HG02938 (cell line): Measurements from ENCODE around the gene SORCS2.

Source experiments
- ATAC-seq: cut with Tn5 transposase; IDR thresholded peaks from one replicate; pipeline ENCODE4 v1.9.1; 2021; ENCODE audit warnings: mild to moderate bottlenecking, moderate library complexity; ENCODE audit not compliant: unreplicated experiment

Gene SORCS2

DNA sequence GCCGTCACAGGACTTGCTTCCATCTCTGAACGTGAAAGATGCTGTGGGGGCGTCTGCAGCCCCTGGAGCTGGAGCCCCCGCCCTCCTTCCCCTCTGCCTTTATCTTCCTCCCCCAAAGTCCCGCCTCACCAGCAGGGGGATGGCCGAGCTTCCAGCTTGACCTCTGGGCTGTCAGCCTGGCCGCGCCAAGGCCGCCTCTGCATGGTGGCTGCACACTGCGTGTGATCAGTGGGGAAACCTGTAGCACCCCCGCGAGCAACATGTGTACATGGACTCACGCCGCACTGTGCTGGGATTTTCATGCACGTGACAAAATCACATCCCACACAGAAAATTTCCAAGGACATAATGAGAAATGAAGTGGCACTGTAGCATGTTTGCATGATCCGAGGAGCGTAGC is 268.9 kb downstream of the SORCS2 start:
- ATAC-seq: no peak

DNA sequence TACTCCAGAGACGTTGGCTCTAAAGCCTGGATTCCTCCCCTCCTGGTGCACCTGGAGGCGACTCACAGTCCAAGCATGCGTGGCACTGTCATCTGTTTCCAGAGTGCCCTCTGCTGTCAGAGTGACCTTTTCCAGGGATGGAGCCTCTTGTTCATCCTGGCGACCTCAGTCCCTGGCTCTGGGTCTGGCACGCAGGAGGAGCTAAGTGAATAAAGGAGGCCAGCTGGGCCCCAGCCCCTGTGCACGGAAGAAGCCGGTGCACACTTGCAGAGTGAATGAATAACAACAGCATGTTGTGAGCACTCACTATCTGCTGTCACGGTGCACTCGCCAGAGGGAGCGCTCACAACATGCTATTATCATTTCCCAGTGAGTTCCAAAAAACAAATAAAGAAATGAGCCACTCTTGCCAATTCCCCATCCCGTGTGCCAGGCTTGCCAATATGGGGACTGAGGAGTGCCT is 270.2 kb downstream of the SORCS2 start:
- ATAC-seq: no peak

DNA sequence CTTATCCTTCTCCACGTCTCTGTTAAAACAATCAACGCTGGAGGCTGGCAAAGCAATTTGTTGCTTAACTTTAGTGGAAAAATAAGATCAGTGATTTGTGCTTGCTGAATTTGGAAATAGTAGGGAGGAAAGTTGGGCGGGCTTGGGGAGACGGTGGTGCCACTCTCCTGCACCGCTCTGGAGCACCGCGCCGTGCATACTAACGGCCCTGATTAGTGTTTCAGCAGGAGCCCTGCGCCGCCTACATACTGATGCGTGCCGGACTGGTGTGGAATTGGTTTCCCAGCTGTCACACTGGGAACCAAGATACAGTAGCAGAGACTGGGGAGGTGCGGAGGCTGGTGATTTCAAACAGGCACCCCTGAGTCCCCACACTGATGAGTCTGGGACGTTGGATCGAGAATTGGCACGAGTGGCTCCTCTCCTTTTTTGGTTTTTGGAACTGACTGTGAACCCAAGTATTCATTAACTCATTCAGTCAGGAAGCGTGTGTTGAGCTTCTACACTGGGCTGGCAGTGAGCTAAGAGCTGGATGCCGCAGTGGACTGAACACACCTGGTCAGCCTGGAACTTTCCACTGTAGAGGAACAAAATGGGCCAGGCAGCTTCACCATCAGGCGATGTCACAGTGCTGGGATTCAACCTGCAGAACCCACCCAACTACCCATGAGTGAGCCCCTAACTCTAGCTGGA is 271.4 kb downstream of the SORCS2 start:
- ATAC-seq: no peak

DNA sequence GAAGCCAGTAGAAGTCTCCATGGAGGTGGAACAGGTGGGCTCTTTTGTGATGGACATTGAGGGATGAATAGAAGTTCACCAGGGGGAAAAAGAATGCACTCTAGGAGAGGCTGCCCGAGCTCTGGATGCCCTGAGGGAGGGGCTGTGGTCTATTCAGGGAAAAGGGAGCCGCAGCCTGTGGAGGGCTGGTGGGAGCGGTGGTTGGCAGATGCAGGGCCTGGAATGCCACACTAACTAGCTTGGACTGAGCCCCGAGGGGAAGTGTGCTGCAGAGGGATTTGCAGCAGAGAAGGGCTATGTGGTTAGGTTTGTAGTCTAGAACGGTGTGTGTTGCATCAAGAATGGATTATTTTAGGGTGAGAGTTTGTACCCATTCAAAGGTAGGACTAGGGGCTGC is 271.9 kb downstream of the SORCS2 start:
- no peak for ATAC-seq

DNA sequence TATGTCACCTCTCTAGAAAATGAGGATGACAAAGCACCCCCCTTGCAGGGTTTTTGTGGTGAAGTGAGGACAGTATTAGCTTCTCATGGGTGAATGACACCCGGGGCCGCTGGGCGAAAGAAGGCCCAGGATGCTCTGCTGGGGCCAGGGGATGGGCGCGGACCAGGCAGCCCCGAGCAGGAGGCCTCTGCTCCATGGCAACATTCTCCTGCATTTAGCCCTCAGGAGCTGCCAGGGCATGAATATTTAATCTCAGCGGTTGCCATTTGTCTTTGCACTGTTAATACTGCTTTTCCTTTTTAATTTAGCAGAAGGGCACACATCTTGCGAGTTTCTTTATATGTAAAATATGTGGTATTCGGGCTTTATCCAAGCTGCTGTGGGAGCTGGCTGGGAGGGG is 272.7 kb downstream of the SORCS2 start:
- no peak for ATAC-seq

DNA sequence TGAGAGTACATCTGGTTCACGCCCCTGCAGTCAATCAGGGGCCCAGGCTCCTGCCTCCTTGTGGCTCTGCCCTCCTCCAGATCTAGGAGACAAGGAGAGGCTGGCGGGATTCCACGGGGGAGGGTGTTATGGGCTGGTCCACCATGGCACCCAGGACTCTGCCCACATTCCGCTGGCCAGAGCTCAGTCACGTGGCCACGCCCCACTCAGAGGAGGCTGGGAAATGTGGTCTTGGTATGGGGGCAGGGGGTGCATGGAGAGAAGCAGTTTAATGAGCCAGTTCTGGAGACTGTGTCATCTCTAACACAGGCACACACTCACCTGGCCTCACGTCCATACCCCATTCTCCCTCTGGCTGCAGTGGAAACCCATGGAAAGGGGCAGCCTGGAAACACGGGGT is 273.9 kb downstream of the SORCS2 start:
- no peak for ATAC-seq

DNA sequence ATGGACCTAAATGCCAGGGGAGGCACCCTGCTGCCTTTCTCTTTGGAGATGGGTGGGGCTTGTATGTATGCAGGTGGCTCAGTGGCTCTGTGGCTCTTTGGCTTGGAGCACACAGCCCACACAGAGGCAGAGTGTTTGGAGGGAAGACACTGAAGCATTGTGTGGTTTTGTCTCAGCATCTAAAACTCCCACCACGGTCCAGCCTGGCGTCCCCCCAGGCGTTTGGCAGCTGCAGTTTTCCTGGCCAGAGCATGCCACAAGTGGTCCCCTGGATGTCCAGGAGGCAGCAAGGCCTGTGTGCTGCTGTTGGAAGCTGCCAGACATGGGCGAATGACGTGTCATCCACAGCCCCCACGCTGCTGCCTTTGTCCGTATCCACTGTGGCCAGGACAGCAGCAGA is 274.6 kb downstream of the SORCS2 start:
- ATAC-seq: no peak

DNA sequence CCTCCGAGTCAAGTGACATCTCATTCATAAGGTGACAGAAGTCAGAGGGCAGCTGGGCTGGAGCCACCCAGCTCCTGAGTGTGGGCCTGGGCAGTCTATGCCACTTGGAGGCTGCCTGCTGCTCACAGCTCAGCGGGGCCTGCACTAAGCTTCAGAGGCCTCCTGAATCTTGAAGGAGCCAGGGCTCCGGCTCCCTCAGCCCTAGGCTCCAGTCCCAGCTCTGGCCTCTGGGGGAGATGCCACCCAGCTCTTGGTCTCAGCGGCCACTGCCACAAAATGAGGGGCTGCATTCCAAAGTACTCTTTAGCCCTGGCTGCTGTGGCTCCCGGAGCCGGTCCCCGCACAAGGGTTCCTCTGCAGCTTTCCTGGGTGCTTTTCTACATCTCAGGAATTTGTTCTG is 275.1 kb downstream of the SORCS2 start:
- no peak for ATAC-seq

DNA sequence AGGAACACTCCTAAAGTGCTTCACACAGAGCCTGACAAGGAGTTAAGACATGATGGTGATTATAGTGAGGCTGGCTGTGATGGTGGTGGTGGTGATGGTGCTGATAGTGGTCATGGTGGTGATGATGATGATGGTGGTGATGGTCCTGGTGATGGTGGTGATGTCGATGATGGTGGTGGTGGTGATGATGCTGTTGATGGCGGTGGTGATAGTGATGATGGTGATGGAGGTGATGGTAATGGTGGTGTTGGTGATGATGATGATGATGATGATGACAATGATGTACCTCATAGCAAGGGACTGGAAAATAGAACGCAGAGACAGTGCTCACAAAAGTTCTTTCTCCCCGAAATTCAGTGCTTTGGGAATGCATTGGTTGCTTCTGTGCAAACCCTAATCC is 276.7 kb downstream of the SORCS2 start:
- ATAC-seq: no peak

DNA sequence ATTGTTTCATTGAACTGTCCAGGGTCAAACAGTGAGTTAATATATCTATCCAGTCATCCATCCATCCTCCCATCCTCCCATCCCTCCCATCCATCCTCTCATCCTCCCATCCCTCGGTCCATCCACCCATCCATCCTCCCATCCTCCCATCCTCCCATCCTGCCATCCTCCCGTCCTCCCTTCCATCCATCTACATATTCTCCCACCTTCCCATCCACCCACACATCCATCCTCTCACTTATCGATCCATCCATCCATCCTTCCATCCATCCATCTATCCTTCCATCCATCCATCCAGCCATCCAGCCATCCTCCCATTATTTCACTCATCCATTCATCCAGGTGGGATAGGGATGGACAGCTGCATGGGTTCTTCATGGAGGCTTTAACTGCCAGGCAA is 277.8 kb downstream of the SORCS2 start:
- ATAC-seq: no peak

DNA sequence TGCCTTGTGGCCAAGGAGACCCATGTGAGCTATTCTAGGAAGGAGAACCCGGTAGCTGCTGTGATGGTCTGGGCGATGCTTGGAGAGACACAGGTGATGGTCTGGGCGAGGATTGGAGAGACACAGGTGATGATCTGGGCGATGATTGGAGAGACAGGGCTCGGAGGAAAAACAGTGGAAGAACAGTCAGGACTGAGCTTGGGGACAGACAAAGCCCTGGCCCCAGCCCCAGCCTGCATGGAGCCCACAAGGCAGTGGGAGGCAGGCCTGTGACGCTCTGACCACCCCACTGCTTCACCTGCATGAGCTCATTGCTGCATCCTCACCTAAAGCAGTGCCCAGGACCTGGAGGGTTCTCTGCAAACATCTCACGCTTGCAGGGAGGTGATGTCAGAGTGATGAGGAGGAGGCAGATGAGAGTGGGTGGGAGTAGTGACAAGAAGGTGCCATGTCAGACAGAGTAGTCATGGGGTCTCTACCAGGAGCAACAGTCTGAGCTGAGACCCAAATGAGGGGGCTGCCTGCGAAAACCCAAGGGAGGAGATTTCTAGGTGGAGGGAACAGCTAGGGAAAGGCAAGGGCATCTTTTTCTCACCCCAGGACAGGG is 278.3 kb downstream of the SORCS2 start:
- ATAC-seq: no peak

DNA sequence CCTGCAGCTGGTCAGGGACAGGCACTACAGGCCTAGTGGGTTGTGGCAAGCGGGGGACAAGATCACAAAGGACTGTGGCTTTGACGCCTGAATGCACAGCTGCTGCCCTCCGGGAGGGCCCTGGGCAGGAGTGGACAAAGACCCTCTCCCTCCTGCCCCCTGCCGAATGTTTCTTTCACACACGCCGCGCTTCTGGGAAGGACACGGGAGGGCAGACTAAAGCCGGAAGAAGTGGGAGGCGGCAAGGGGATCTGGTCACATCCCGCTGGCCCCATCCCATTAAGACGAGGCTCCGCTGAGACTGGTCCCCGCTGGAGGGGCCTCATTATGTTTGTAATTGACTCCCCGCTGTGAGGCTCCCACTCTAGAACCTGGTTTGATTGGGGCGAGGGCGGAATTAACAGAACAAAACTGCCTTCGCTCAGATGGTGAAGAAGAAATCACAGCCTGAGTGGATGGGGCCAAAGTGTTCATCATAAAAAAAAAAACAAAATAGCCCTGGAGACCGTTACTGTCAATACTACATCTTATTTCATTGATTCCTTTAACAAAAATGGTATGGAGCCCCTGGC is 280.2 kb downstream of the SORCS2 start:
- ATAC-seq: no peak

DNA sequence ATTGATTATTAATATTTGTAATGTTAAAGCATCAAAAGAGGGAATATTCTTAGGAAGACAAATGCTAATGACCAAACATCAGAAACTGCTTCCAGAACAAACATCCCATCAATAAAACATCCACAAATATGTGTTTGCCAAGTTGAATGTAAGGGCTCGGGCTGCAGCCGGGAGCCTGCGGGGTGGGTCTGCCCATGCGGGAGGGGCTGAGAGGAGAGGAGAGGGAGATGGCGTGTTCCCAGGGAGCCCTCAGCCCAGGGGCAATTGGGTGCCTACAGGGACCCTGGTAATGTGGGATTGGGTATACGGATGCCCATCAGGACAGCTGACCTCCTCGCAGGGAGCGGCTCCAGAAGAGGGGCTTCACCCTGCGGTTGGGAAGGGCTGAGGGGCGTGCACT is 280.7 kb downstream of the SORCS2 start:
- ATAC-seq: no peak

DNA sequence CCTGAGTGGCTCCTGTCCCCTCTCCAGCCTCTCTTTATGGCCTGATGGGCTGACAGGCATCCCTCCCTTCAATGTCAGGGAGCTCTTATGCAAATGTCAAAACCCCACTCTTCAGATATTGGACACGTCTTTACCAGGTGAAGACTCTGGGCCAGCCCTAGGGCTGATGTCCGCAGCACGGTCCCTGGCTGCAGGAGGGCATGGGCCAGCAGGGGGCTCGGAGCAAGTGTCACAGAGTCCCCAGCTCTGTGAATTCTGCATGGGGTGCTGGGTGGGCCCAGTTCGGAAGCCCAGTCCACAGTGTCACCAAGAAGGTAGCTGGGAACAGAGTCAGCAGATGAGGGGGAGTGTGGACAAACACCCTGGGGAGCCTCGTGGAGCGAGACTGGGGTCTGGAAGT is 282.0 kb downstream of the SORCS2 start:
- no peak for ATAC-seq

DNA sequence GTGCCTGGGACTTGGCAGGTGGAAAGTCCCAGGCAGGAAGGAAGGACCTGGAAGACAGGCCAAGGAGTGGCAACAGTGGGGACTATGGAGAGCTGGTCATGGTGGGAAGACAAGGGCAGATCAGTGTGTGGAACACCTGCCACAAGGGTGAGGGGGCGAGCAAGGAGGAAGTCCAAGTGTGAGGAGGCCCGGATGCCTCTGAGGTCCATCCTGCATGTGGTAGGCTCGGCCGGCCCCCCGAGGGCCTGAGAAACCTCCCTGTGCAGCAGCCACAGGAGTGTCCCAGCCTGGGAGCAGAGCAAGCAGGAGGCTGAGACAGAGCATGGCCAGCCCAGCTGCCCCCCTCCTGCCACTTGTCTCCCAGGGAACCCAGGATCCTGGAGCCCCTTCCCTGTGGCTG is 282.9 kb downstream of the SORCS2 start:
- no peak for ATAC-seq

DNA sequence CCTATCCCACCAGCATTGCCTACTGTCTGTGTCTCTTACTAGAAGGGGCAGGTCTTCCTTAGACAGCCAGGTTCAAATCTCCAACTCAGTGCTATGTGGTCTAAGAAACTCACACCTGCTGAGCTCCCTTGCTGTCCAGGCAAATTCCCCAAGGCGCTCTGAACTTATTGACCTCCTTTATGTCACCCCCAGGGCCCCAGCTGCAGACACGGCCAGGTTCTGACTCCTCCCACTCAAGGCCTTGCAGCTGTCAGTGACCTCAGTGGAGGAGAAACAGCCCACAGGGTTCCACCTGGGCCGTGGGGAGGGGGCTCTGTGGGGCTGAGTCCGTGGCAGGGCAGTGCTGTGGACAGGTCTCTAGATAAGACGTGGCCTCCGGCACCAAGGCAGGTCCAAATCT is 284.5 kb downstream of the SORCS2 start:
- no peak for ATAC-seq

DNA sequence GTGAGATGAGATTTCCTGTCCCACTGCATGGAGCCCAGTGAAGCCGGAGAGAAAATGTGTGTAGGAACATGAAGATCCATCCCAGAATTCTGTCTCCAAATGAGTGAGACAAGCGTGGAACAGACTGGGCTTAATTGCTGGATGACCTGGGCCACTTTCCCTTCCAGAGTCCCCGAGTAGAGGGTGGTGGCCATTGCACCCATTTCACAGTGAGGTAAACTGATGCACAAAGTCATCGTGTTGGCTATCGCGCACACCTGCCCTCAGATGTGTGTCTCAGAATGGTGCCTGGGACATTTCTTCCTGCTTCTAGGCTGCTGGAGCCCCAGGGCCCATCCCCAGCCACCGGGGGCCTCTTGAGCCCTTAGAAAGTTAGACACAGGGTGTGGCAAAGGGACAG is 285.4 kb downstream of the SORCS2 start:
- no peak for ATAC-seq

DNA sequence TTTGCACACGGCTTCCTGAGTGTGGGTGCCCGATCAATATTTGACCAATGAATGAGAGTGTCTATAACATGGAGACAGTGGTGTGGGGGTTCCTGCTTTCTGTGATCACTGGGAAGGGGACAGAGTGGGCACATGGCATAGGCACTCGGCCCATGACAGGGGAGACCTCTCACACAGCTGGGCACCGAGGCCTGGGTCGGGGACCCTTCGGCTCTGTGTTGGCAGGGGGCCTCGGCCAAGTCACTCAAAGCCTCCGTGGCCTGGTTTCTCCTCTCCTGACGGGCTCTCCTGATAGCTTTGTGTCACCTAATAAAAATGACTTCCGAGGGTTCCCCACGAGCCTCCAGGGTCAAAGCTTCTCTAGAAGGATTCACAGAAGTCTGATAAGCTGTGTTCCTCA is 286.3 kb downstream of the SORCS2 start:
- no peak for ATAC-seq

DNA sequence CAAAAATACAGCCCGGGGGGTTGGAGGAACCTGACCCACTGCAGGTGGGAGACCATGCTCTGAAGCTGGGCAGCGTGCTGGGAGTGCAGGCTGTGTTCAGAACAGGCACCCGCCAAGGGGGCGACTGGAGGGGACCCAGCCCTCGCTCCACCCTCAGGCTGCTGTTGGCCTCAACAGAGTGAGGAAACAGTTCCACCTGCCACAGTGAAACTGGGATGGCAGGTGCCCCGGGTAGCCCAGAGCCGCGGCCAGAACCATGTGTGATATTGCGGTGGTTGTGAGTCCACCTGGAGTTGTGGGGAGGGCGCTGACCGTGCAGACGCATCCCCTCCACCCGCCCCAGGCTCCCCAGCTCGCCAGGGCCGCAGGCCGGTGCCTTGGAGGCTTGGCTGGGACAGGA is 288.1 kb downstream of the SORCS2 start:
- no peak for ATAC-seq

DNA sequence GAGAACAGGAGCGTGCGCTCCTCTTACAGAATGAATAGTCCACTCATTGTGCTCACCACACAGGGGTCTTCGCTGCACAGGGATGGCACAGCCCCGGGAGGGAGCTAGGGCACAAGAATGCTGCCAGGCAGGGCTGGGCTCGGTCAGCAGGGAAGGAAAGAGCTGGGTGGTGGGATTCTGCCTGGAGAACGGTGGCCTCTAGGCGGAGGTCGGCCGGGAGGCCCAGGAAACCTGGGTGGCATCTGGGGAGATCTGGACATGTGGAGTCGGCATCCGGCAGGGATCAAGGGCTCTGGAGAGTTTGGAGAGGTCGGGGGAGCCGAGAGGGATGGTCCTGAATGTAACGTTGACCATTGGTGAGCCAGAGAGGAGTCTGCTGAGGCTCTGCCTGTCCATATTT is 288.9 kb downstream of the SORCS2 start:
- ATAC-seq: no peak

DNA sequence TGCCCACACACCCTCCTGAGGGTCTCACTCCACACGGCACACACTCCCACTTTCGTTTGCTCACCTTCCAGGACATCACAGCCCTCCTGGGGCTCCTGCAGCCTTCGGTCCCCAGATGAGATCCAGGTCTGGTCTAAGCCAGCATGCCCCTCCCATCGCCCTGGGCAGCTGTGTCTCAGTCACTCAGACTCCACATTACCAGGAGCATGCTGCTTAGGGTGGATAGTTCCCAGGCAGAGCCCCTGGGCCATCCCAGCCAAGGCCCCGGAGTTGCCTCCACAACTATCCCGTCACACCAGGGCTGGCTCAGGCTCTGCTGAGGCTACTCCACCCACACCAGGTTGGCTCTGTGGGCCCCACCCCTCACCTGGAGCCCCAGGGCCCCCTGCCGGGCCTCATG is 292.8 kb downstream of the SORCS2 start:
- ATAC-seq: no peak

DNA sequence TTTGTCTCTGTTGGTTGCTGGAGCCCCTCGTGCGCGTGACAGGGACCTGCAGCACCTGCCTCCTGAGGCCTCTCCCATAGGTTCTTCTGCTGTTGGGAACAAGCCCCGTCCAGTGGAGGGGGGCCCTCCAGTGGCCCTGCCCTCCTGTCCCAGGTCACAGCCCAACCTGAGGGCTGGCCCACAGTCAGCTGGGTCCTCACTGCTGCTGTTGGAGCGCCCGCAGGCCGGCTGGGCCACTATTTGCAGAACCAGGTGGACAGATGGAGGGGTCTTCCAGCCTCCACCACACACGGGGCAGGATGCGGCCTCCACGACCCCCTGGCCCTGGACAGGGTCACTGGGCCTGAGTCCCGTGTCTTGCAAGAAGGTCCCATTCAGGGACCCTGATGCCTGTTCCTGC is 293.8 kb downstream of the SORCS2 start:
- no peak for ATAC-seq

DNA sequence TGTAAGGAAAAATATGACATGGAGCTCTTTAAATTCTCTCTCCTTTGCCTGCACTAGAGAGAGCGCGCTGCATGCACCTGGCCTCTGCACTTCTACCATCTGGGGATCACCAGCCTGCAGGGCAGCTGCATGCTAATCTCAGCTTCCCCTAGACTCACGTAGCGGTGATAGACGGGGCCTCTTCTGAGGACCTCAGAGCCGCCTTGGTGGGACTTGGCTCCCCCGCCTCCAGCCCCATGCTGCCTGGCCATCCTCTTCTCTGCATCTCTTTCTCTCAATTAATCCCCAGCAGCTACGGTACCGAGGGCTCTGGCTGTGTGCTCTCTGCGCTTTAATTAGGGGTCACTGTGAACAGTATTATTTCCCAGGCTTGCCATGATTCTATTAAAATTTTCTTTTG is 295.2 kb downstream of the SORCS2 start:
- ATAC-seq: no peak
